Endothelial cell of umbilical vein (primary cell): ENCODE measurements around the gene CACNA1S. TPM values are rescaled to one million over a fixed set of nuclear protein-coding genes. Genes with fewer than 3 reads are reported as not detected.

ENCODE experiments used
- BruUV-seq: library from RNA; stranded (reverse); fragments of 400-500 nt; replicated peaks from 2 replicates; lab custom pipeline; 2021; lab: Mats Ljungman, UMichigan
- CTCF ChIA-PET: fragments of 300-600, 350-600 bp; sonication (Branson Sonifier 250); formaldehyde crosslinking; loops from one replicate; lab custom pipeline; 2021; ENCODE audit warnings: antibody characterized with exemption, inconsistent platforms; lab: Charles Lee
- POLR2A ChIA-PET: fragments of 300-600, 350-600 bp; sonication (Branson Sonifier 250); formaldehyde crosslinking; loops from one replicate; lab custom pipeline; 2021; ENCODE audit warnings: antibody characterized with exemption, inconsistent platforms; lab: Charles Lee
- DNase-seq: peaks from one replicate; pipeline ENCODE4 v3.0.0-alpha.2; 2011; ENCODE audit warnings: low read depth, low spot score
- FAIRE-seq: peaks from 2 replicates; lab custom pipeline; 2011; peaks lifted over from hg19 to GRCh38; lab: Jason Lieb, UNC
- H2AFZ ChIP-seq: 2 replicates; pipeline ENCODE4 v1.6.0; 2012; ENCODE audit warnings: low read depth, low read length, control low read depth, inconsistent platforms
- H3K27ac ChIP-seq: 2 replicates; pipeline ENCODE4 v1.5.1; 2011; ENCODE audit warnings: low read depth, mild to moderate bottlenecking, control low read depth, low read length, moderate library complexity; ENCODE audit not compliant: insufficient read depth
- H3K27me3 ChIP-seq, 2 experiments: 2 replicates each; pipeline versions ENCODE4 v1.6.0 to v1.6.1; 2011; ENCODE audit warnings: low read length in 2 of 2, mixed read lengths in 1 of 2; ENCODE audit not compliant: control insufficient read depth in 2 of 2, insufficient read depth in 2 of 2
- H3K36me3 ChIP-seq, 2 experiments: 2 replicates in 1 of 2; 3 replicates in 1 of 2; pipeline ENCODE4 v1.5.1; 2011; ENCODE audit warnings: low read length in 2 of 2, mild to moderate bottlenecking in 1 of 2, moderate library complexity in 1 of 2; ENCODE audit not compliant: control insufficient read depth in 2 of 2, insufficient read depth in 2 of 2; ENCODE audit errors: extremely low read depth in 1 of 2
- H3K4me1 ChIP-seq: 3 replicates; pipeline ENCODE4 v1.5.1; 2011; ENCODE audit warnings: mild to moderate bottlenecking, low read length; ENCODE audit not compliant: control insufficient read depth, insufficient read depth; ENCODE audit errors: extremely low read depth
- H3K4me2 ChIP-seq: 2 replicates; pipeline ENCODE4 v1.6.1; 2011; ENCODE audit warnings: low read length, control low read depth, mixed read lengths; ENCODE audit not compliant: insufficient read depth
- H3K4me3 ChIP-seq, 3 experiments: fragments of 200-600 bp in 1 of 3; sonication (generic), shearing (Covaris generic) in 1 of 3; replicated peaks in 1 of 3; 2 replicates each; pipeline ENCODE4 v1.5.1; 2011 to 2016; ENCODE audit warnings: control low read depth in 3 of 3, low read length in 3 of 3, mild to moderate bottlenecking in 2 of 3, inconsistent platforms in 1 of 3, low read depth in 1 of 3, moderate library complexity in 1 of 3; ENCODE audit not compliant: insufficient read depth in 1 of 3
- H3K79me2 ChIP-seq: 2 replicates; pipeline ENCODE4 v1.6.0; 2012; ENCODE audit warnings: low read length, inconsistent platforms; ENCODE audit not compliant: control insufficient read depth, insufficient read depth
- H3K9ac ChIP-seq: replicated peaks from 2 replicates; pipeline ENCODE3; 2011; ENCODE audit warnings: low read length, control low read depth; ENCODE audit not compliant: insufficient read depth; ENCODE audit errors: extremely low read depth
- H3K9me1 ChIP-seq: replicated peaks from 3 replicates; pipeline ENCODE4 v1.6.0; 2011; ENCODE audit warnings: mild to moderate bottlenecking, low read length; ENCODE audit not compliant: control insufficient read depth, insufficient read depth; ENCODE audit errors: extremely low read depth
- H3K9me3 ChIP-seq: replicated peaks from 2 replicates; pipeline ENCODE4 v1.5.1; 2012; ENCODE audit warnings: low read length, inconsistent platforms; ENCODE audit not compliant: control insufficient read depth, insufficient read depth
- H4K20me1 ChIP-seq: replicated peaks from 2 replicates; pipeline ENCODE3; 2011; ENCODE audit warnings: mild to moderate bottlenecking, low read length; ENCODE audit not compliant: control insufficient read depth, insufficient read depth; ENCODE audit errors: extremely low read depth
- CTCF ChIP-seq, 2 donors: IDR thresholded peaks; 1 replicate in 1 of 2; 2 replicates in 1 of 2; pipeline ENCODE4 v1.5.1; 2011; ENCODE audit warnings: low read length in 2 of 2, mild to moderate bottlenecking in 2 of 2, moderate library complexity in 2 of 2, control low read depth in 1 of 2, inconsistent platforms in 1 of 2, low read depth in 1 of 2; ENCODE audit not compliant: insufficient read depth in 1 of 2; ENCODE audit errors: extremely low read depth in 1 of 2
- MAX ChIP-seq: IDR thresholded peaks from 2 replicates; pipeline ENCODE4 v1.6.1; 2011; ENCODE audit not compliant: insufficient read depth, insufficient read length
- dilution Hi-C: fragments of 300-500 bp; cut with MboI; formaldehyde crosslinking; loops from one replicate; pipeline ENCODE4 v1.15.0; 2019; ENCODE audit warnings: low sequenced_read_pairs; ENCODE audit not compliant: extremely low pct_ligation_motif_present
- intact Hi-C: fragments of 100-400 bp; cut with micrococcal nuclease; formaldehyde crosslinking; loops from one replicate; pipeline ENCODE4 v1.10.0; 2022
- polyA plus RNA-seq, 4 experiments: library from polyadenylated mRNA; depleted of rRNA in 3 of 4; stranded (reverse) in 3 of 4; unstranded in 1 of 4; fragments of >200 nt; gene quantifications; 2 replicates each; pipeline versions ENCODE4 v1.2.1 to v1.2.3, GENCODE V29; 2011 to 2012; ENCODE audit warnings: missing spikeins in 1 of 4
- total RNA-seq: library from RNA; stranded (reverse); gene quantifications from 2 replicates; pipeline ENCODE4 v1.2.3, GENCODE V29; 2021

CACNA1S gene
- total and polyA plus RNA-seq, 2 donors (not counting 3 experiments of a cell fraction or from before 2014, with no cell fraction given) = not detected

GRCh38 chr1:201085902-201086735, 26.1 kb downstream of the CACNA1S start:
- POLR2A ChIA-PET = no interaction called here
- peaks cover 7% of the 10 kb centered on the region in 2 experiments for H3K27me3 ChIP-seq

More at GRCh38 chr1:201085902-201086735, 26.1 kb downstream of the CACNA1S start:
- Histone ChIP-seq H3K4me3 (no peak overlapping the region), H4K20me1 (no peaks in the 10 kb centered on the region), H3K9me3 (no peaks in the 10 kb centered on the region), H3K4me2 (no peak overlapping the region), H3K9me1 (no peaks in the 10 kb centered on the region), H3K27ac (no peak overlapping the region), H3K9ac (no peak overlapping the region), H3K4me1 (no peaks in the 10 kb centered on the region), H3K79me2 (no peaks in the 10 kb centered on the region), H2AFZ (no peak overlapping the region), H3K36me3 (no peaks in the 10 kb centered on the region)
- BruUV-seq = no TSS peak
- dilution Hi-C loops (no loop called here), intact Hi-C loops (loop anchor here (1.0 to 5.0 kb wide), 2 partner anchors 28 to 136 kb away; no protein-coding TSS in a partner anchor)
- TF ChIP-seq MAX = no peak
- TF ChIP-seq CTCF (IDR thresholded peaks at IDR 0.05; ENCODE audit: extremely low read depth in 1 of 2, insufficient read depth in 1 of 2, low read depth in 1 of 2, low read length in 2 of 2) = peak; percentile 36 to 70
- CTCF ChIA-PET = interaction anchor here (0.6 to 3.9 kb wide), 14 partner anchors 12 to 527 kb away, joined by 3 to 54 read pairs (median 4); partner anchors contain the start of gene CACNA1S
- FAIRE-seq (no peak), DNase-seq (peak; percentile 31)
